ENCODE measurements around the gene MID1IP1.

MID1IP1 gene

DNA sequence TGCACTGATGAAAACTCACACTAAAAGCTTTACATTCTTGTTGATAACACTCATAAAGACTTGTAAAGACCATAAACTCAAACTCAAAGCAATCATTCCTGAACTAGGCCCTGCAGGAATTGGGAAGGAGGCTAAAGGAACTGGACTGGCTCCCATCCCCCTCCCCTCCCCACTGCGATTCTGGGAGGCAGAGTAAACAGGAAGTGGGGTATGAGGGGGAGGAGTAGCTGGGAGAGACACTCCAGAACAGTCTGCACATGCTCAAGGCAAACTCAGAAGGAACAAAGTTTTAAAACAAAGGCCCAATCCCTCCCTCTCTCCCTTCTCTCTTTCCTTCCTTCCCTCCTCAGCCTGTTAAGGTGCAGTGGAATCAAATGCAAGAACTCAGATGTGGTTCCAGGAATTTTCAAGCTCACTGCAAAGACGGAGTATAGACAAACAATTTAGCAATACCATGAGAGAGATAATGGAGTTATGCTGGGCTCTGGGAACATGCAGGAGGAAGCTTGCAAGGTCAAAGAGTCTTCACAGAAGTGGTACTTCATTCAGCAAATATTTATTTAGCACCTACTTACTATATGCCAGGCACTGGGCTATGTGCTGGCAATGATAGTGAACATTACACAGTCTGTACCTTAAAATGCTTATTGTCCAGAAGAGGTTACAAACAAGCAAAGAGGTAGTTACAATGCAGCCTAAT lies 15.9 kb downstream of the MID1IP1 start:
- Histone ChIP-seq H3K4me2 (ENCODE audit: insufficient read depth, low read length) (no peak overlapping the region), H3K9me3 (ENCODE audit: insufficient read depth, low read length, severe bottlenecking) (no peaks in the 10 kb centered on the region), H3K4me1 (ENCODE audit: insufficient read depth, low read length) (peaks cover 32% of the 10 kb centered on the region), H3K27me3 (ENCODE audit: insufficient read depth, low read length, poor library complexity) (no peaks in the 10 kb centered on the region), H3K27ac (ENCODE audit: low read length) (peak overlapping the region; percentile 91), H3K36me3 (ENCODE audit: insufficient read depth, low read length) (no peaks in the 10 kb centered on the region), H3K9ac (ENCODE audit: low read depth, low read length) (peak overlapping the region; percentile 46; the same call in 1 of the 2 replicates), H2AFZ (ENCODE audit: low read depth, low read length) (peak overlapping the region; percentile 69), H3K4me3 (ENCODE audit: low read depth in 1 of 2, low read length in 2 of 2) (no peak overlapping the region), H3K79me2 (ENCODE audit: insufficient read depth, low read length) (no peaks in the 10 kb centered on the region), H4K20me1 (ENCODE audit: insufficient read depth, low read length) (no peaks in the 10 kb centered on the region)
- DNase-seq (peak; percentile 66), ATAC-seq (ENCODE audit: insufficient read depth, low read depth) (peak; percentile 91)
- TF ChIP-seq CTCF (IDR thresholded peaks at IDR 0.05; ENCODE audit: borderline replicate concordance, extremely low read depth, low read length, poor library complexity, severe bottlenecking) (no peak), EZH2 (IDR thresholded peaks at IDR 0.05; ENCODE audit: borderline replicate concordance, low read depth, low read length, severe bottlenecking) (no peak)

DNA sequence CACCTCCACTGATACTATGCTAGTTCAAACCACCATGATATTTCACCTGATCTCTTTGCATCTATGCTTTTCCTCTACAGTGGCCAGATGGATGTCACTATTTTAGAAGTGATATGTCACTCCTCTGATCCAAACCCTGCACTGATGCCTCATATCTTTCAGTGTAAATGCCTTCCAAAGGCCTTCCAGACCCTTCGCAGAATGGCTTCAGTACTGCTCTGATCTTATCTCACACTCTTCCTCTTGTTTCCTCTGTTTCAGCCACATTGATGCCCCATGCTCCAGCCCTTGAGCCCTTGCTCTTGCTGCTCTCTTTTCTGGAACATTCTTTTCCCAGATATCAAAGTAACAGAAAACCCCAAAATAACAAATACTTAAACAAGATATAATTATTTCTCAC lies 17.9 kb downstream of the MID1IP1 start:
- Histone ChIP-seq H3K79me2 (ENCODE audit: insufficient read depth, low read length) (no peaks in the 10 kb centered on the region), H3K27me3 (ENCODE audit: insufficient read depth, low read length, poor library complexity) (no peaks in the 10 kb centered on the region), H4K20me1 (ENCODE audit: insufficient read depth, low read length) (no peaks in the 10 kb centered on the region), H3K4me2 (ENCODE audit: insufficient read depth, low read length) (no peak overlapping the region), H3K4me3 (ENCODE audit: low read depth in 1 of 2, low read length in 2 of 2) (no peak overlapping the region), H3K9ac (ENCODE audit: low read depth, low read length) (no peak overlapping the region), H2AFZ (ENCODE audit: low read depth, low read length) (no peak overlapping the region), H3K36me3 (ENCODE audit: insufficient read depth, low read length) (no peaks in the 10 kb centered on the region), H3K9me3 (ENCODE audit: insufficient read depth, low read length, severe bottlenecking) (no peaks in the 10 kb centered on the region), H3K4me1 (ENCODE audit: insufficient read depth, low read length) (peaks cover 30% of the 10 kb centered on the region), H3K27ac (ENCODE audit: low read length) (no peak overlapping the region)
- TF ChIP-seq CTCF (IDR thresholded peaks at IDR 0.05; ENCODE audit: borderline replicate concordance, extremely low read depth, low read length, poor library complexity, severe bottlenecking): no peak
- no peak for ATAC-seq (ENCODE audit: insufficient read depth, low read depth)
- DNase-seq: no peak

- no peak for DNase-seq
- no peak for ATAC-seq (ENCODE audit: insufficient read depth, low read depth)
- Histone ChIP-seq H4K20me1 (ENCODE audit: insufficient read depth, low read length) (no peaks in the 10 kb centered on the region), H3K4me2 (ENCODE audit: insufficient read depth, low read length) (no peak overlapping the region), H3K79me2 (ENCODE audit: insufficient read depth, low read length) (no peaks in the 10 kb centered on the region), H3K9me3 (ENCODE audit: insufficient read depth, low read length, severe bottlenecking) (no peaks in the 10 kb centered on the region), H3K36me3 (ENCODE audit: insufficient read depth, low read length) (no peaks in the 10 kb centered on the region), H3K27ac (ENCODE audit: low read length) (no peak overlapping the region), H3K4me3 (ENCODE audit: low read depth in 1 of 2, low read length in 2 of 2) (no peak overlapping the region), H3K4me1 (ENCODE audit: insufficient read depth, low read length) (peaks cover 30% of the 10 kb centered on the region), H3K9ac (ENCODE audit: low read depth, low read length) (no peak overlapping the region), H2AFZ (ENCODE audit: low read depth, low read length) (no peak overlapping the region), H3K27me3 (ENCODE audit: insufficient read depth, low read length, poor library complexity) (no peaks in the 10 kb centered on the region)
- TF ChIP-seq EZH2 (IDR thresholded peaks at IDR 0.05; ENCODE audit: borderline replicate concordance, low read depth, low read length, severe bottlenecking): no peak
- no peak for TF ChIP-seq CTCF (IDR thresholded peaks at IDR 0.05; ENCODE audit: borderline replicate concordance, extremely low read depth, low read length, poor library complexity, severe bottlenecking)
These were observed 18.4 kb downstream of the MID1IP1 start for GRCh38 chrX:38819709-38820108.
